SHP77 treated with DMSO at 0.1 percent for 48 hours (cell line): ENCODE results near the gene HPSE2.

Experiments used
- DNase-seq: peaks from one replicate; lab custom pipeline; 2025; lab: John Stamatoyannopoulos, UW

HPSE2 gene

GRCh38 chr10:98613446-98613845 is 622.2 kb downstream of the HPSE2 start:
- no peak for DNase-seq

DNA sequence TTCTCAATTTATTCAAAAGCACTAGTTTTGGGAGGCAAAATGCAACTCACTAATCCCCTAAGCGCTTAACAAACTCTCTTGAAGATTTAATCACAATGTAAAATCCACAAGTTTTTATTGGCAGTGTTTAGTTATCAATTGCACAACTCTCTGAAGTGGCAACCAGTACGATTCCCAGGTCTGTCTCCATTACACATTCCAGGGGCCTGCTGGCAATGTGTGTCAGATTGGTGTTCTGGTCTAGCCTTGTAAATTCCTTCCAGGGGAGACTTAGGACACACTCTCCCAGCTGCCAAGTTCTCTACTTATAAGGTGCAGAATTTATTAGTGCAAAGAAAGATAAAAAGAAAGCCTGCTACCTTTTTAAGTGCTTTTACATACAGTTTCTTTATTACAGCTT is 624.2 kb downstream of the HPSE2 start:
- no peak for DNase-seq

DNA sequence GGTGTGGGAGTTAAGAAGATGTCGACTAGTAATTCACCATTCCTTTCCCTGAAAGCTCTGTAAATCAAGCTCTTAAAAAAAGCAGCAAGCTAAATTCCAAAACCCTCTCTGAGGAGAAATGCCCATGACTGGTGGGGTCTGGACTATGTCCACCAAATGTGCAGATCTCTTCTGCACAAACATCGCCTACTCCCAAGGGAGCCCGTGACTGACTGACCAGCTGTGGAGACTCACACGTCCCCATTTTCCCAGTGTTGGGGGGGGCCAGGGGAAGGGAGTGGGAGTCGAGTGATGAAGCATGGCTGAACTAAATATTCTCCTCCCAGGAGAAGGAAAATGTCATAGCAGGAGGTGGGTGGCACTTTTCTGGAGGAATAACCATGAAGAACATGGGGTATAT is 624.8 kb downstream of the HPSE2 start:
- DNase-seq = no peak

DNA sequence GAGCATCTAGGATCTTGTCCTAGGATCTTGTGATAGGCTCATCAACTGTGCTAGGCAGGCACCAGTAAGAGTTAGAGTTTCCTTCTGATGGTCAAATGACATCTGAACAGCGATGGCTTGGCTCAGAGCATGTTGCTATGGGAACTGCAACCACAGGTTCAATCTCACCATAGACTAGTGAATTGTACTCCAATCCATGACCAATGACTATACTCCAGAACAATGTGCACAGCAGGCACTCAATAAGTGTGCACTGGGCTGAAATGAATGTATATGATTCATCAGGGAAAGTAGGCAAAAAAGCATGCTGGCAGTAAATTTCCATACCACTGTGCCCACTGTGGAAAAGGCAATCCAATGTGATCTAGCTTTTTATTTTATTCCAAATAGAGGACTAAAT is 625.4 kb downstream of the HPSE2 start:
- no peak for DNase-seq

GRCh38 chr10:98609265-98609664 is 626.4 kb downstream of the HPSE2 start:
- no peak for DNase-seq

GRCh38 chr10:98608411-98608810 is 627.2 kb downstream of the HPSE2 start:
- DNase-seq = no peak

GRCh38 chr10:98602224-98602623 is 633.4 kb downstream of the HPSE2 start:
- no peak for DNase-seq

GRCh38 chr10:98599032-98599610 is 636.5 kb downstream of the HPSE2 start:
- no peak for DNase-seq

DNA sequence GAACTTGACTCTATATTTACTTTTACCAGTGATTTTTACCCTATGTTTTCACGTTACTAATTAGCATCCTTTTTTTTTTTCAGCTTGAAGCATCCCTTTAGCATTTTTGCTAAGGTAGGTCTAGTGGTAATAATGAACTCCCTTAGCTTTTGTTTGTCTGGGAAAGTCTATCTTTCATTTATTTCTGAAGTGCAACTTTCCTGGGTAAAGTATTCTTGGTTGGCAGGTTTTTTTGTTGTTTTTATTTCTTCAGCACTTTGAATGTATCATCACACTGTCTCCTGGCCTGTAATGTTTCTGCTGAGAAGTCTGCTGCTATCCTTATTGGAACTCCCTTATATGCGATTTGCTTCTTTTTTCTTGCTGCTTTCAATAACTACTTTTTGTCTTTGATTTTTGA is 639.2 kb downstream of the HPSE2 start:
- DNase-seq = no peak

- DNase-seq = no peak
These were observed 646.0 kb downstream of the HPSE2 start for GRCh38 chr10:98589691-98590090.

- DNase-seq = no peak
These were observed 646.6 kb downstream of the HPSE2 start for GRCh38 chr10:98589007-98589406.

GRCh38 chr10:98587156-98587837 is 648.4 kb downstream of the HPSE2 start:
- no peak for DNase-seq

DNA sequence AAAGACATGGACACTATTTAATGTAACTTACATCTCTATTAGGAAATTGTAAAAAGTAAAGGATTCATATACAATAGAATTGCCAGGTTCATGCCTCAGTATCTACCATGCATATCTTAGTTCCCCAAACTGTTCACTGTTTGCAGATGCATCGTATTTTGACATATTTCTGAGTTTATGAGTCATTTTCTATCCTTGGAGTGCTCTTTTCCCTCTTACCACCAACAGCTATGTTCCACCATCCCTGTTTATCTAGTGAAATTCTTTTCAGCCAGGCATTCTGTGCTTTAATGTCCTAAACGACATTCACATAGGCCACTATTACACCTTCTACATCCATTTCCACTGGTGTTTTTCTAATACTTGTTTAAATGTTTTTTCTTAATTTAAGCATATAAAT is 649.6 kb downstream of the HPSE2 start:
- no peak for DNase-seq

- no peak for DNase-seq
These were observed 653.3 kb downstream of the HPSE2 start for GRCh38 chr10:98582363-98582762.

DNA sequence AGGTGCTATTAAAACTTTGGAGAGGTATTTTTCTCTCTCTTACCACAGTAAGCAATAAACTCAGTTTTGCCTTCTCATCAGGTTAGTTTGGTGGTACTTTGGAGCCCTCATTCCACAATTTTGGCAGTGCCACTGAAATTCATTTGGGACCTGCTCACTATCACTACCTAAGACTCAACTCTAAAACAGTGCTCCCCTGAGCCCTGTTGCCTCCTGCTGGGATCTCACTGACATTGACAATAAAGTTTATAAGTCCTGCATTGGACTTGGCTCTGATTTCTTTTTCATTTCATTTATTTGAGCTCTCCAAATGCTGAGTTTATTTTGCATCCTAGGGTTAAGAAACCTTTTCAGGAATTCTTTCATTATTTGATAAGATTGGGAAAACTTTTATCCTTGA is 658.1 kb downstream of the HPSE2 start:
- DNase-seq = no peak

DNA sequence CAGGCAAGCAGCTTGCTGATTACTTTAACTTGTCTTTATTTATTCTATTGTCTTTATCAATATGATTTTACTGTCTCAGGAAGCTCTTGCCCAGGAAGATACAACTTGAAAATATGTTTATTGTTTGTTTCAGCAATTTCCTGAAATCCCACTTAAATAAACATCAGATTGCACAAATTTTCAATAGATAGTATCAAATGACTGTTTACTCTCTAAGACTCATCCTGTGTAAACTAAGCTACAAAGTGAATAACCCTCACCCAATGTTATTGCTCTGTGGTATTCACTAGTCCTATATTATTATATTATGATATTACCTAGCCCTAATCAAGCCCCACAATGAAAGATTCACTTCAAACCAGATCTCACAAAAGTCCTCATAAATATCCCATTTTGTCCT is 658.5 kb downstream of the HPSE2 start:
- DNase-seq = no peak

- no peak for DNase-seq
These were observed 659.6 kb downstream of the HPSE2 start for GRCh38 chr10:98576096-98576495.

DNA sequence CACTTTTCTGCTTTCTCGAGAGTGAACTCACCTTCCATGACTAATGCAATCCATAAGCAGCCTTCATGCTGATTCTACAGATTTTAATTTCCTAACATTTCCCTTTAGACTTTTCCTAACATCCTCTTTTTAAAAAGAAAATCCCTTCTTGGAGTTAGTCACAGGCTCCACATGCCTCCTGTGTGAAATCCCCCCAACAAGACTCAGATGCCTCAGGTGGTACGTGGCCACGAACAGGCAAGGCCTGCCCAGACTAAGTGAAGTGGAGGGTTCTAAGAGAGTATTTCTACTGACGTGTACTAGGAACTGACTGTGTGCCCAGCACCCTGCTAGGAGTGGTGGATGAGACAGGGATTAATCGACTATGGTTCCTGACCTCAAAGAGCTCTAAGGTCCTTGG is 663.1 kb downstream of the HPSE2 start:
- no peak for DNase-seq

DNA sequence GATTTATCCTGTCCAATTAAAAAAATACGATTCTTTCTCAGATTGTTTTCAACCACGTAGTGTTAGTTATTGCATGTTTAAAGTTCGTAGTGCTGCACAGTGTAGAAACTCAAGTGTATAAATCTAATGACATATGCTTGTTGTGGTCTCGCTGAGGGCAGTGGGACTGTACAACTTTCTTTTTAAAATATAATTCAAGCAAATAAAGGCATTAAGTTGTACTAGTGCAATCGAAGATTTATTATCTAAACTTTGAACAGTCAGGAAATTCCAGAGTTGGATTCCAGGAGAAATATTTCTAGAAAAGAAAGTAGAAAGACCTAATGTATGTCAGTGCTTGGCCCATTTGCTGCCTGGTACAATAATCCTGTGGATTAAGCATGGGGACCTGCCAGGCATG is 664.8 kb downstream of the HPSE2 start:
- no peak for DNase-seq

DNA sequence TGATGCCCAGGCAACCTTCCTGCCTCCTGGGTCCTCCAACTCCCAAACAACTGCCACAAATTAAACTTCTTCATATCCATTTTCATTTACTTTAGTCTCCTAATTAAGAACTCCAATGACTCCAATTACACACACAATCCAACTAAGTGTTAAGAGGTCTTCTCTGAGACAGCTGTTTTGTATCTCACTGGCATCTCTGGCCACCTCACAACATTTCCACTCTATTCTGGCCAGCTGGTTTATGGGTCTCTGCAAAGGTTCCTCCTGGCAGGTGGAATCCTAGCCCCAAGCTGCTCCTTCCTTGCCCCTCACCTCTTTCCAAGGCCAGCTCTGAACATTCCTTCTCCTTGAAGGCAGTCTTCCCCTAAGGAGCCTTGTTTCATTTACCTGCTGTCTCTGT is 665.8 kb downstream of the HPSE2 start:
- DNase-seq = no peak

GRCh38 chr10:98568551-98568950 is 667.1 kb downstream of the HPSE2 start:
- DNase-seq = no peak

GRCh38 chr10:98567391-98568133 is 668.1 kb downstream of the HPSE2 start:
- no peak for DNase-seq

DNA sequence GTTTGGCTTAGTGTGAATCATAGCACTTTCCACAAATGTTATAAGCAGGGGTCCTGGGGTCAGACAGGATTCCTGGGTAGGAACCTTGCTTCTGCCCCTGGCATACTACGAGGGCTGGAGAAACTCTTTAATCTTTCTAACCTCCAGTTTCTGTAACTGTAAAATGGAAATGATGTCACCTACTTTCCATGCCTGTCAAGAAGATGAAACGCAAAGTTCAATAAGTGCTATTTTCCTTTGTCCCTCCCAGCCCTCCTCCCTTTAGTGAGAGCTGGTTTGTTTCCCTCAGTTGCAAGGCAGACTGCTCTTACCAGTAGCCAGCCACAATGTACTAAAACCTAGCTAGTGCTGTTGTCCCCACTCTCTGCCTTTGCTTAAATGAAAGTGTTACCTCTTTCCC is 671.8 kb downstream of the HPSE2 start:
- no peak for DNase-seq

DNA sequence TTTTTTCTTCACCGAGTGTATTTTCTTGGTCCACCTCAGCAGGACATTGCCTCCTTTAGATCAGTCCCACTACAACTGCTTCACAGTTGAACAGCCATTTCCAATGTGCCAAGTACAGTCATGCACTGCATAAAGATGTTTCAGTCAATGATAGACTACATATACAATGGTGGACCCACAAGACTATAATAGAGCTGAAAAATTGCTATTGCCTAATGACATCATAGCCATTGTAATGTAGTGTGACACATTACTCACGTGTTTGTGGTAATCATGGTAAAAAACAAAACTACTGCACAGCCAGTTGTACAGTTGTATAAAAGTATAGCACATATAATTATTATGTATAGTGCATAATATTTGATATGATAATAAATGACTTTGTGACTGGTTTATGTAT is 675.1 kb downstream of the HPSE2 start:
- no peak for DNase-seq
